Measurements from ENCODE around the gene ELP1.
"Not testable (repeated sequence)": the region's sequence is repeated elsewhere in the genome, so short reads cannot be mapped to it uniquely, and the experiment has no call there.

ELP1 gene

DNA sequence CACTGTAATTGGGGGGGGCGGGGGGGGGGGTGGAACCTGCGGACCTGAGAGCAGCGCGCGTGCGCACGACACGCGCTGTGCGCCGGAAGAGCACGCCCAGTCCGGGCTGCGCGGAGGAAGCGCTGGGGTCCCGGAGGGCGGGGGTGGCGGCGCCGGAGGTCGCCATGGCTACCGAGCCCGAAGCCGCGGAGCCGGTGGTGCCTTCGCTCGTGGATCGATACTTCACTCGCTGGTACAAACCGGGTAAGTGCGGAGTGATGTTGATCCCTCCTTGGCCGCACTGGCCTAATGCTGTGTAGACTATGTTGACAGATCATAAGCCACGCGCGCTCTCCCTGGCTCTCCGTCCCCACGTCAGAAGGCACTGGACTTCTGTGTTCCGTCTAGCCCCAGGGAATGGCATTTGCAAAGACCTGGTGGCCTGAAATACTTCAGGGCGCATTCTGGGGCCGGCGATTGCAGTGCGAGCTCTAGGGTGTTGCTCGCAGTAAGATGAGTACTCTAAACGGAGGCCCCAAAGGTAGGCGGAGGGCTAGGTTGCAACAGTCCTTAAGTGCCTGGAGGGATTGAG is 484 bp upstream of the ELP1 start, which contains the start of gene ABITRAM:
TSS of gene ABITRAM (plus strand) at position 78 of the 571 bp plus-strand sequence. CDS start at position 165, 87 bp downstream.
- Histone ChIP-seq H3K36me3 (peaks cover 15 to 46% (median 33%) of the 10 kb centered on the region in 11 experiments), H3K9me3 (replicated peaks in 1 of 11) (no peaks in the 10 kb centered on the region), H3K4me3 (peak within 1 kb of the TSS; percentile 71 to 97 (median 86)), H3K4me2 (peak within 1 kb of the TSS; percentile 88 to 97 (median 92)), H4K20me1 (peaks cover 0 to 13% (median 0%) of the 10 kb centered on the region in 11 experiments; a peak in 3 of 22 replicates), H3K4me1 (peaks cover 22 to 29% (median 25%) of the 10 kb centered on the region in 10 experiments), H3K27ac (peak within 1 kb of the TSS; percentile 77 to 91 (median 82)), H3K27me3 (no peaks in the 10 kb centered on the region), H3K9ac (peak within 1 kb of the TSS; percentile 78 to 90 (median 89))
- TF ChIP-seq Cebpa-rat (IDR thresholded peaks at IDR 0.05) = no peak

DNA sequence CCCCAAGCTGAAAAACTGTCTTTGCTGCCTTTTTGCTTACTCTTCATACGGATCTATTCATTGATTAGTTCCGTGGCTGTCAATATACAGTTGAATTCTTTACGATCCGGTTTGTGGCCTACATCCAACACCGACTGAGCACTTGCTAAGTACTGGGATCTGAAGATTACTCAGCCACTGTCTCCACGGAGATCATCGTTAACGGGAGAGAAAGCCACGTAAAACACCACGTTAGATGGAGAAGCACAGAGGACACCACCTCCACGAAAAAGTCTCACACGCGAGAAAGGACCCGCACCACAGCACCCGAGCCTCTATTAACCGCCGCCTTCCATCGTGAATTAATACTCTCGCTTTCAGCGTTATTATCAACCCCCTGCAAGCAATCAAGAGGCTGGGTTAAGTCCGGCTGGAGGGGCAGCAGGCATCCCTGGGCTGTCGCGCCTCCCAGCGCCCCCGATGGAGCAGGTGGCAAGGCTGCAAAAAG is 650 bp downstream of the ELP1 start:
- Histone ChIP-seq H3K9me3 (replicated peaks in 1 of 11) (no peaks in the 10 kb centered on the region), H3K27ac (peak overlapping the region; percentile 77 to 91 (median 82)), H4K20me1 (peaks cover 0 to 13% (median 0%) of the 10 kb centered on the region in 11 experiments; a peak in 3 of 22 replicates), H3K36me3 (peaks cover 21 to 47% (median 38%) of the 10 kb centered on the region in 11 experiments), H3K4me2 (peak overlapping the region; percentile 83 to 97 (median 91)), H3K4me1 (peaks cover 22 to 29% (median 25%) of the 10 kb centered on the region in 10 experiments), H3K9ac (peak overlapping the region; percentile 78 to 90 (median 89)), H3K27me3 (no peaks in the 10 kb centered on the region), H3K4me3 (peak overlapping the region; percentile 71 to 97 (median 86))
- TF ChIP-seq Cebpa-rat (IDR thresholded peaks at IDR 0.05) = no peak

DNA sequence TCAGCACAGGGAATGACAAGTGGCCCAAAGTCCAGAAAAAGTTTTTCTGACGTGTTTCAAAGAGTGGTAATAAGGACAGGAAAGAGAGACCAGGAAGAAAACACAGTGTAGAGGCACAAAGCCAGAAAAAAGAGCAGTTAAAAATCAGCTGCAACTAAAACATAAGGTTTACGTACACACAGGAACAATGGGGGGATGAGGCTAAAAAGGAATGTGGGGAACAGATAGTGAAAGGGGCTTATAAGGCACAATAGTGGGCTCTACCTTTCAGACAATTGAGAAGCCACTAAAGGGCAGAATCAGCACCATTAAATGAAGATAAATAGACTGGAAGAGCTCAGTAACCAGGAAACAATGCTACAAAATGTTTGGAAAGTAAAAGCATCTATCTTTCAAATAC is 5.5 kb downstream of the ELP1 start:
- Histone ChIP-seq H3K27me3 (no peaks in the 10 kb centered on the region), H3K36me3 (peaks cover 64 to 77% (median 71%) of the 10 kb centered on the region in 11 experiments), H3K4me2 (no peak overlapping the region), H3K4me1 (peaks cover 13 to 17% (median 16%) of the 10 kb centered on the region in 10 experiments), H3K9ac (no peak overlapping the region), H3K9me3 (replicated peaks in 1 of 11) (no peaks in the 10 kb centered on the region), H3K27ac (no peak overlapping the region), H3K4me3 (no peak overlapping the region), H4K20me1 (peaks cover 0 to 13% (median 0%) of the 10 kb centered on the region in 11 experiments; a peak in 4 of 22 replicates)
- TF ChIP-seq Cebpa-rat (IDR thresholded peaks at IDR 0.05) = no peak

DNA sequence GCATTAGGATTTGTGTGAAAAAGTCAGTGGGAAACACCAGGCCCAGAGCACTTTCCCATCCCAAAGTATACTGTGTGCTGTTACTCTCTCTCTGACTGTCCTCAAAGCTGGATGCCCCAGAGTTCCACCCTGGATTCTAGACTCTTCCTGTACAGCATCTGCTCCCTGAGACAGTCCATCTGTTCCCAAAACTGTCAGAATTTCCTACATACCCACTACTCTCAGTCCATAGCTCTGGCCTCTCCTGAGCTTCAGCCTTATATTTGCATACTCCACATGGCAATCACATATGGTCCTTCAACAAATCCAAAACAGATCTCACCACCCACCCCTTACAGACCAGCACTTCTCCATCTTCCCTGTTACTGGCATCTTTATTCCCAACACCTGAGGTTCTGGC is 9.5 kb downstream of the ELP1 start:
- H3K9me3 ChIP-seq (replicated peaks in 1 of 11) = no peaks in the 10 kb centered on the region
- H3K36me3 ChIP-seq = peaks cover 84 to 100% (median 98%) of the 10 kb centered on the region in 11 experiments

GRCh38 chr9:108921200-108921599 is 12.7 kb downstream of the ELP1 start:
- Histone ChIP-seq H3K36me3 (peaks cover 74 to 100% (median 98%) of the 10 kb centered on the region in 11 experiments), H4K20me1 (no peaks in the 10 kb centered on the region; a peak in 1 of 22 replicates), H3K27ac (no peak overlapping the region), H3K4me1 (no peaks in the 10 kb centered on the region), H3K4me3 (no peak overlapping the region), H3K9me3 (replicated peaks in 1 of 11) (no peaks in the 10 kb centered on the region), H3K27me3 (no peaks in the 10 kb centered on the region), H3K9ac (no peak overlapping the region), H3K4me2 (no peak overlapping the region)
- TF ChIP-seq Cebpa-rat (IDR thresholded peaks at IDR 0.05) = no peak

More for the DNA sequence above, 9.5 kb downstream of the ELP1 start:
- no peaks in the 10 kb centered on the region; a peak in 1 of 22 replicates for H4K20me1 ChIP-seq
- H3K27me3 ChIP-seq = no peaks in the 10 kb centered on the region
- TF ChIP-seq Cebpa-rat (IDR thresholded peaks at IDR 0.05) = no peak
- no peak overlapping the region for H3K27ac ChIP-seq
- H3K4me1 ChIP-seq = no peaks in the 10 kb centered on the region
- no peak overlapping the region for H3K9ac ChIP-seq
- H3K4me2 ChIP-seq = no peak overlapping the region
- H3K4me3 ChIP-seq = no peak overlapping the region

- H3K36me3 ChIP-seq = peaks cover 73 to 99% (median 97%) of the 10 kb centered on the region in 11 experiments
- not testable (repeated sequence) for H3K4me1 ChIP-seq; H3K27ac ChIP-seq; H4K20me1 ChIP-seq; H3K4me3 ChIP-seq; H3K27me3 ChIP-seq; H3K9ac ChIP-seq; H3K4me2 ChIP-seq; H3K9me3 ChIP-seq (replicated peaks in 1 of 11)
Measured at GRCh38 chr9:108920401-108920800, 13.5 kb downstream of the ELP1 start.

GRCh38 chr9:108919517-108919916 is 14.4 kb downstream of the ELP1 start:
- Histone ChIP-seq H3K36me3 (peaks cover 73 to 99% (median 97%) of the 10 kb centered on the region in 11 experiments), H4K20me1 (no peaks in the 10 kb centered on the region; a peak in 1 of 22 replicates), H3K4me2 (no peak overlapping the region), H3K4me3 (no peak overlapping the region), H3K27ac (no peak overlapping the region), H3K9ac (no peak overlapping the region), H3K4me1 (no peaks in the 10 kb centered on the region), H3K27me3 (no peaks in the 10 kb centered on the region), H3K9me3 (replicated peaks in 1 of 11) (no peaks in the 10 kb centered on the region)
- no peak for TF ChIP-seq Cebpa-rat (IDR thresholded peaks at IDR 0.05)

- H3K27me3 ChIP-seq = no peaks in the 10 kb centered on the region
- peak overlapping the region in 2 of 11 experiments; percentile 15 to 39; a peak in 3 of 22 replicates for H3K27ac ChIP-seq
- no peak overlapping the region for H3K4me2 ChIP-seq
- H3K9me3 ChIP-seq (replicated peaks in 1 of 11) = no peaks in the 10 kb centered on the region
- H3K36me3 ChIP-seq = peaks cover 79 to 98% (median 90%) of the 10 kb centered on the region in 11 experiments
- no peaks in the 10 kb centered on the region for H3K4me1 ChIP-seq
- no peaks in the 10 kb centered on the region for H4K20me1 ChIP-seq
- no peak overlapping the region for H3K4me3 ChIP-seq
- no peak overlapping the region for H3K9ac ChIP-seq
- TF ChIP-seq Cebpa-rat (IDR thresholded peaks at IDR 0.05) = 0 out of 22 replicates have a peak, but pooled peaks of 1 of the 11 experiments have one; percentile 23
Measured at GRCh38 chr9:108913391-108913790, 20.5 kb downstream of the ELP1 start.

- H3K27ac ChIP-seq = peak overlapping the region in 1 of 11 experiments; percentile 14; a peak in 1 of 22 replicates
- no peaks in the 10 kb centered on the region for H3K9me3 ChIP-seq (replicated peaks in 1 of 11)
- H3K4me3 ChIP-seq = no peak overlapping the region
- no peaks in the 10 kb centered on the region for H4K20me1 ChIP-seq
- no peak overlapping the region for H3K9ac ChIP-seq
- H3K36me3 ChIP-seq = peaks cover 80 to 98% (median 90%) of the 10 kb centered on the region in 11 experiments
- no peak overlapping the region for H3K4me2 ChIP-seq
- no peaks in the 10 kb centered on the region for H3K4me1 ChIP-seq
- TF ChIP-seq Cebpa-rat (IDR thresholded peaks at IDR 0.05) = no peak
- H3K27me3 ChIP-seq = no peaks in the 10 kb centered on the region
Measured at GRCh38 chr9:108911820-108912219, 22.1 kb downstream of the ELP1 start.
